Fibroblast of lung (primary cell): ENCODE results near the gene CTDSP1. TPM values are rescaled to one million over a fixed set of nuclear protein-coding genes. Genes with fewer than 3 reads are reported as not detected.
A peak's percentile ranks its signal among the peaks of the same experiment; 100 is the strongest.

Source experiments
- DNase-seq, 2 donors: peaks; one replicate each; pipeline versions ENCODE4 v3.0.0 to v3.0.0-alpha.2; 2010; ENCODE audit warnings: low read depth in 2 of 2
- H2AFZ ChIP-seq: 2 replicates; pipeline ENCODE4 v1.5.1; 2012; ENCODE audit warnings: low read length, control low read depth, inconsistent platforms
- H3K27ac ChIP-seq: 2 replicates; pipeline ENCODE4 v1.5.1; 2011; ENCODE audit warnings: low read length, control low read depth; ENCODE audit not compliant: insufficient read depth
- H3K27me3 ChIP-seq: 2 replicates; pipeline ENCODE4 v1.5.1; 2011; ENCODE audit warnings: mild to moderate bottlenecking, low read length; ENCODE audit not compliant: control insufficient read depth, insufficient read depth
- H3K36me3 ChIP-seq: 2 replicates; pipeline ENCODE4 v1.5.1; 2011; ENCODE audit warnings: low read length; ENCODE audit not compliant: control insufficient read depth, insufficient read depth
- H3K4me1 ChIP-seq: 2 replicates; pipeline ENCODE4 v1.5.1; 2011; ENCODE audit warnings: low read length; ENCODE audit not compliant: control insufficient read depth, insufficient read depth; ENCODE audit errors: extremely low read depth
- H3K4me2 ChIP-seq: 2 replicates; pipeline ENCODE4 v1.5.1; 2011; ENCODE audit warnings: low read length, control low read depth; ENCODE audit not compliant: insufficient read depth; ENCODE audit errors: extremely low read depth
- H3K4me3 ChIP-seq, 4 experiments: fragments of 200-600 bp in 1 of 4; sonication (generic) in 1 of 4; replicated peaks in 1 of 4; 2 replicates each; pipeline ENCODE4 v1.5.1; 2011 to 2016; ENCODE audit warnings: low read length in 4 of 4, low read depth in 3 of 4, mild to moderate bottlenecking in 3 of 4, control low read depth in 2 of 4, inconsistent platforms in 1 of 4, mixed read lengths in 1 of 4; ENCODE audit not compliant: insufficient read depth in 1 of 4; ENCODE audit errors: control extremely low read depth in 1 of 4
- H3K79me2 ChIP-seq: 2 replicates; pipeline ENCODE4 v1.5.1; 2012; ENCODE audit warnings: mild to moderate bottlenecking, low read length, inconsistent platforms; ENCODE audit not compliant: control insufficient read depth, insufficient read depth
- H3K9ac ChIP-seq: 2 replicates; pipeline ENCODE4 v1.5.1; 2011; ENCODE audit warnings: mild to moderate bottlenecking, low read length, control low read depth; ENCODE audit not compliant: insufficient read depth
- H3K9me3 ChIP-seq: 2 replicates; pipeline ENCODE4 v1.5.1; 2012; ENCODE audit warnings: low read depth, low read length; ENCODE audit not compliant: control insufficient read depth, insufficient read depth
- H4K20me1 ChIP-seq: 2 replicates; pipeline ENCODE4 v1.5.1; 2011; ENCODE audit warnings: low read length; ENCODE audit not compliant: control insufficient read depth, insufficient read depth; ENCODE audit errors: extremely low read depth
- EZH2 ChIP-seq: IDR thresholded peaks from 2 replicates; pipeline ENCODE4 v1.5.1; 2012; ENCODE audit warnings: low read length, control low read depth, mild to moderate bottlenecking; ENCODE audit errors: missing control alignments
- polyA plus RNA-seq, 2 donors: library from polyadenylated mRNA; depleted of rRNA in 1 of 2; stranded (reverse) in 1 of 2; unstranded in 1 of 2; fragments of >200 nt; gene quantifications; 2 replicates each; pipeline ENCODE4 v1.2.1, GENCODE V29; 2011 to 2012; ENCODE audit warnings: missing spikeins in 1 of 2
- total RNA-seq: library from RNA; depleted of rRNA; stranded (reverse); fragments of >200 nt; gene quantifications from 2 replicates; pipeline ENCODE4 v1.2.1, GENCODE V29; 2014
- TF ChIP-seq, protein P1 (sequence below), 2 donors: IDR thresholded peaks in 1 of 2; conservative IDR thresholded peaks in 1 of 2; 1 replicate in 1 of 2; 2 replicates in 1 of 2; pipeline ENCODE4 v1.5.1; 2011 to 2012; ENCODE audit warnings: low read length in 2 of 2, control low read depth in 1 of 2, inconsistent platforms in 1 of 2, low read depth in 1 of 2, mild to moderate bottlenecking in 1 of 2

Gene CTDSP1
- total and polyA plus RNA-seq, 2 donors (not counting 1 experiment from before 2014, with no cell fraction given): 45.4 to 69.6 TPM

DNA sequence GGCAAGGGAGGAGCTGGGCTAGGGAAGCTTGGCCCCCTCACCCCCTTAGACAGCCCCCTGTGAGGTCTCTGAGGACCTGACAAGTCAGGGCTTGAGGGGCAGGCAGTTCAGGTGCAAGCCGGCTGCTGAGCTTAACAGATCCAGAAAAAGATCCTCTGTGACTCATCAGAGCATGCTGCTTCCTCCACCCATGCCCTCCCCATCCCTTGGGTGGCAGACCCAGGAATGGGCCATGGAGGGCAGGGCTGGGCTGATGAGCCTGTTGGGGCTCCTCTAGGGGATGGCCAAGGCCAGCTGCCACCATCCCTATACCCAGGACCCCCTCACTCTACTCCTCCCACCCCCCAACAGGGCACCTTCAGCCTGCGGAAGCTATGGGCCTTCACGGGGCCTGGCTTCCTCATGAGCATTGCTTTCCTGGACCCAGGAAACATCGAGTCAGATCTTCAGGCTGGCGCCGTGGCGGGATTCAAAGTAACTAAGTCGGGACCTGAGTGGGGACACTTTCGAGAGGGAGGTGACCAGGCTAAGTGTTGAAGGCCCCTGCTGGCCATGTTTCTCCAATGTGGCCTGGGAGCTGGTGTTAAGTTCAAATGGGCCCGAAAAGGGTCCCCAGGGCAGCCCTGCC is 15.7 kb upstream of the CTDSP1 start:
- no peak overlapping the region for H3K27ac ChIP-seq
- TF ChIP-seq, protein P1, sequence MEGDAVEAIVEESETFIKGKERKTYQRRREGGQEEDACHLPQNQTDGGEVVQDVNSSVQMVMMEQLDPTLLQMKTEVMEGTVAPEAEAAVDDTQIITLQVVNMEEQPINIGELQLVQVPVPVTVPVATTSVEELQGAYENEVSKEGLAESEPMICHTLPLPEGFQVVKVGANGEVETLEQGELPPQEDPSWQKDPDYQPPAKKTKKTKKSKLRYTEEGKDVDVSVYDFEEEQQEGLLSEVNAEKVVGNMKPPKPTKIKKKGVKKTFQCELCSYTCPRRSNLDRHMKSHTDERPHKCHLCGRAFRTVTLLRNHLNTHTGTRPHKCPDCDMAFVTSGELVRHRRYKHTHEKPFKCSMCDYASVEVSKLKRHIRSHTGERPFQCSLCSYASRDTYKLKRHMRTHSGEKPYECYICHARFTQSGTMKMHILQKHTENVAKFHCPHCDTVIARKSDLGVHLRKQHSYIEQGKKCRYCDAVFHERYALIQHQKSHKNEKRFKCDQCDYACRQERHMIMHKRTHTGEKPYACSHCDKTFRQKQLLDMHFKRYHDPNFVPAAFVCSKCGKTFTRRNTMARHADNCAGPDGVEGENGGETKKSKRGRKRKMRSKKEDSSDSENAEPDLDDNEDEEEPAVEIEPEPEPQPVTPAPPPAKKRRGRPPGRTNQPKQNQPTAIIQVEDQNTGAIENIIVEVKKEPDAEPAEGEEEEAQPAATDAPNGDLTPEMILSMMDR (conservative IDR thresholded peaks at IDR 0.05 in 1 of 2, IDR thresholded peaks at IDR 0.05 in 1 of 2; ENCODE audit: low read depth in 1 of 2, low read length in 2 of 2): no peak
- no peak for TF ChIP-seq EZH2
- H3K4me2 ChIP-seq: no peak overlapping the region
- no peak overlapping the region for H3K9ac ChIP-seq
- peaks cover 5% of the 10 kb centered on the region for H3K4me1 ChIP-seq
- H4K20me1 ChIP-seq: no peaks in the 10 kb centered on the region
- DNase-seq: no peak
- no peak overlapping the region for H2AFZ ChIP-seq
- H3K36me3 ChIP-seq: no peaks in the 10 kb centered on the region
- peaks cover 4% of the 10 kb centered on the region for H3K27me3 ChIP-seq
- H3K79me2 ChIP-seq: no peaks in the 10 kb centered on the region
- H3K9me3 ChIP-seq: no peaks in the 10 kb centered on the region
- H3K4me3 ChIP-seq: no peak overlapping the region

DNA sequence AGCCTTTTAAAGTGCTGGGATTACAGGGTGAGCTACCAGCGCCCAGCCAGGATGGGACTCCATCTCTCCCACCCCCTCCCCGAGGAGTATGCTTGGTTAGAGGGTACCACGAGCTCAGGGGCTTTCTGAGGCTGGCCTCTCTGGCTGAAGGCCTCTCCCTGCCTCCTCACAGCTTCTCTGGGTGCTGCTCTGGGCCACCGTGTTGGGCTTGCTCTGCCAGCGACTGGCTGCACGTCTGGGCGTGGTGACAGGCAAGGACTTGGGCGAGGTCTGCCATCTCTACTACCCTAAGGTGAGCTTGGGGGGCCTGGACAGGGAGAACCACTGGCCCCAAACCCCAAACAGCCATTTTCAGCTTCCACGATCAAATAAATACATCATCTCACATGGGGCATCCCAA is 14.7 kb upstream of the CTDSP1 start:
- peaks cover 4% of the 10 kb centered on the region for H3K27me3 ChIP-seq
- H3K9me3 ChIP-seq: no peaks in the 10 kb centered on the region
- no peak overlapping the region for H3K4me2 ChIP-seq
- H4K20me1 ChIP-seq: no peaks in the 10 kb centered on the region
- H3K36me3 ChIP-seq: no peaks in the 10 kb centered on the region
- H3K27ac ChIP-seq: no peak overlapping the region
- no peak overlapping the region for H3K9ac ChIP-seq
- H2AFZ ChIP-seq: no peak overlapping the region
- TF ChIP-seq, protein P1 (conservative IDR thresholded peaks at IDR 0.05 in 1 of 2, IDR thresholded peaks at IDR 0.05 in 1 of 2; ENCODE audit: low read depth in 1 of 2, low read length in 2 of 2): no peak
- no peak for TF ChIP-seq EZH2
- no peak for DNase-seq
- H3K79me2 ChIP-seq: no peaks in the 10 kb centered on the region
- no peak overlapping the region for H3K4me3 ChIP-seq
- peaks cover 5% of the 10 kb centered on the region for H3K4me1 ChIP-seq

DNA sequence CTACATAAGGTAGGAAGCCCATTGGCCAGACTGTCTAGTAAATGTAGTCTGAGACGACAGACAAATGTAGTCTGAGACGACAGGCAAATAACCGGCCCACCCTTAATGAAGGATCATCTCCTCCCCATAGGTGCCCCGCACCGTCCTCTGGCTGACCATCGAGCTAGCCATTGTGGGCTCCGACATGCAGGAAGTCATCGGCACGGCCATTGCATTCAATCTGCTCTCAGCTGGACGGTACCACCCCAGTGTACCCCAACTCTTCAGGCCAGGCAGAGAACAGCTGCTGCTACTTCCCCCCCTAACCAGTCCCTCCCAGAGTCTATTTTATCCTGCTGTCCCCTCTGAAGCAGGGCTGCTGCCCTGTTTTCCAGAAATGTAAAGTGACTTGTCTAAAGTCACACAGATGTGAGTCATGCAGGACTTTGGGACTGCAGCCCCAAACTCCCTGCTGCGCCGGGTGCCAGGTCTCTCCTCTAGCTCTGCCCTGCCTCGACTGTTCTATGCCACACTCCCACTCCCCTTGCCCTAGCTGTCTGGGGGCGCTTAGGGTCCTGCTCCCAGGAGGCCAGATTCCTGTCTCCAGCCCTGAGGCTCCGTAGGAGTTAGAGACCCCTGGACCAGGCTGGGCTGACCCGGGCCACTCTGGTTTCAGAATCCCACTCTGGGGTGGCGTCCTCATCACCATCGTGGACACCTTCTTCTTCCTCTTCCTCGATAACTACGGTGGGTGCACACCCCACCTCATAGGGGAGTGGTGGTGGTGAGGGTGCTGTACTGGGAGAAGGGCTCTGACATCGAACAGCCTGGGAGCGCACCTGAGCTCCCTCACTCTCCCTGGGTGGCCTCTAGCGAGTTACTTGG is 12.9 kb upstream of the CTDSP1 start:
- no peak overlapping the region for H2AFZ ChIP-seq
- no peaks in the 10 kb centered on the region for H3K79me2 ChIP-seq
- H3K27ac ChIP-seq: no peak overlapping the region
- no peak for TF ChIP-seq EZH2
- TF ChIP-seq, protein P1 (conservative IDR thresholded peaks at IDR 0.05 in 1 of 2, IDR thresholded peaks at IDR 0.05 in 1 of 2; ENCODE audit: low read depth in 1 of 2, low read length in 2 of 2): no peak
- no peak overlapping the region for H3K4me2 ChIP-seq
- H3K9ac ChIP-seq: no peak overlapping the region
- peak overlapping the region in 1 of 4 experiments; percentile 53 for H3K4me3 ChIP-seq
- no peak for DNase-seq
- no peaks in the 10 kb centered on the region for H4K20me1 ChIP-seq
- H3K9me3 ChIP-seq: no peaks in the 10 kb centered on the region
- no peaks in the 10 kb centered on the region for H3K36me3 ChIP-seq
- H3K27me3 ChIP-seq: peaks cover 4% of the 10 kb centered on the region
- peaks cover 5% of the 10 kb centered on the region for H3K4me1 ChIP-seq
